Amygdala (tissue), 56 donors: ENCODE data around the gene HTT.
A peak's percentile ranks its signal among the peaks of the same experiment; 100 is the strongest.
"Not testable (repeated sequence)": the region's sequence is repeated elsewhere in the genome, so short reads cannot be mapped to it uniquely, and the experiment has no call there.

Experiments used
- DNase-seq, 56 donors: peaks; one replicate each; lab custom pipeline; 2025; lab: John Stamatoyannopoulos, UW

HTT gene

GRCh38 chr4:3158841-3159240 lies 84.4 kb downstream of the HTT start:
- no peak for DNase-seq

GRCh38 chr4:3160438-3160837 lies 86.0 kb downstream of the HTT start:
- no peak for DNase-seq

DNA sequence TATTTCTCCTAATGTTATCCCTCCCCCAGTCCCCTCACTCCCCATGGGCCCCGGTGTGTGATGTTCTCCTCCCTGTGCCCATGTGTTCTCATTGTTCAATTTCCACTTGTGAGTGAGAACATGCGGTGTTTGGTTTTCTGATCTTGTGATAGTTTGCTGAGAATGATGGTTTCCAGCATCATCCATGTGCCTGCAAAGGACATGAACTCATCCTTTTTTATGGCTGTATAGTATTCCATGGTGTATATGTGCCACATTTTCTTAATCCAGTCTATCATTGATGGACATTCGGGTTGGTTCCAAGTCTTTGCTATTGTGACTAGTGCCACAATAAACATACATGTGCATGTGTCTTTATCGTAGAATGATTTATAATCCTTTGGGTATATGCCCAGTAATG lies 86.6 kb downstream of the HTT start:
- DNase-seq, result not testable (repeated sequence)

DNA sequence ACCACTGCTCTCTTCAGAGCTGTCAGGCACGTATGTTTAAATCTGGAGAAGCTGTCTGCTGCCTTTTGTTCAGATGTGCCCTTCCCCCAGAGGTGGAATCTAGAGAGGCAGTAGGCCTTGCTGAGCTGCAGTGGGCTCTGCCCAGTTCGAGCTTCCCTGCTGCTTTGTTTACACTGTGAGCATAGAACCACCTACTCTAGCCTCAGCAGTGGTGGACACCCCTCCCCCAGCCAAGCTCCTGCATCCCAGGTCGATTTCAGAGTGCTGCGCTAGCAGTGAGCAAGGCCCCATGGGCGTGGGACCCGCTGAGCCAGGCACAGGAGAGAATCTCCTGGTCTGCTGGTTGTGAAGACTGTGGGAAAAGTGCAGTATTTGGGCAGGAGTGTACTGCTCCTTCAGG lies 92.0 kb downstream of the HTT start:
- DNase-seq, result not testable (repeated sequence)

- DNase-seq, result no peak
Observed at GRCh38 chr4:3168029-3168428, 93.5 kb downstream of the HTT start.

DNA sequence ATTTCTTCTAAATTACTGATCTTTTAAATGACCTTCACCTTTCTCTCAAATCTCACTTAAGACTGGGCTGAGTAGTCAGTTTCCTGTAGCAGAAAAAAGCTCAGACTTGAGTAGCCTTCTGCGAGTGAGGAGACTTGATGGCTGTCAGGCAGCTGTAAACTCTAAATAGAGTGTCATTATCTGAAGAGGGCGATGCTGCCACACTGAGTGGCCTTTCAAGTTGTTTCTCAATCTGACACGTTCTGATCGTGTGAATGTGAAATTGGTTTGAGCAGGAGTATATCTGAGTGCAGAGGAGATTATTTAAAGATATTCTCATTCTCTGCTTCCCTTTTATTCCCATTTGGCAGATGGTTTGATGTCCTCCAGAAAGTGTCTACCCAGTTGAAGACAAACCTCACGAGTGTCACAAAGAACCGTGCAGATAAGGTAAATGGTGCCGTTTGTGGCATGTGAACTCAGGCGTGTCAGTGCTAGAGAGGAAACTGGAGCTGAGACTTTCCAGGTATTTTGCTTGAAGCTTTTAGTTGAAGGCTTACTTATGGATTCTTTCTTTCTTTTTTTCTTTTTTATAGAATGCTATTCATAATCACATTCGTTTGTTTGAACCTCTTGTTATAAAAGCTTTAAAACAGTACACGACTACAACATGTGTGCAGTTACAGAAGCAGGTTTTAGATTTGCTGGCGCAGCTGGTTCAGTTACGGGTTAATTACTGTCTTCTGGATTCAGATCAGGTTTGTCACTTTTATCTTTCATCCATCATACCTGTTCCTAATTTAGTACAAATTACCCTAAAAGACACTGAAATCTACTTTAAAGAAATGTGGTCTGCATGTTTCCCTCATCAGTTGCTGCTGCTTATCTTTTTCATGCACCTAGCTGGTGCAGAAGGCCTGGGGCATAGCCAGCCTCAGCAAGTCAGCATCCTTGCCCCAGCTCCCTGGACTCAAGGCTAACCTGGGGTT lies 100.2 kb downstream of the HTT start:
- no peak for DNase-seq

DNA sequence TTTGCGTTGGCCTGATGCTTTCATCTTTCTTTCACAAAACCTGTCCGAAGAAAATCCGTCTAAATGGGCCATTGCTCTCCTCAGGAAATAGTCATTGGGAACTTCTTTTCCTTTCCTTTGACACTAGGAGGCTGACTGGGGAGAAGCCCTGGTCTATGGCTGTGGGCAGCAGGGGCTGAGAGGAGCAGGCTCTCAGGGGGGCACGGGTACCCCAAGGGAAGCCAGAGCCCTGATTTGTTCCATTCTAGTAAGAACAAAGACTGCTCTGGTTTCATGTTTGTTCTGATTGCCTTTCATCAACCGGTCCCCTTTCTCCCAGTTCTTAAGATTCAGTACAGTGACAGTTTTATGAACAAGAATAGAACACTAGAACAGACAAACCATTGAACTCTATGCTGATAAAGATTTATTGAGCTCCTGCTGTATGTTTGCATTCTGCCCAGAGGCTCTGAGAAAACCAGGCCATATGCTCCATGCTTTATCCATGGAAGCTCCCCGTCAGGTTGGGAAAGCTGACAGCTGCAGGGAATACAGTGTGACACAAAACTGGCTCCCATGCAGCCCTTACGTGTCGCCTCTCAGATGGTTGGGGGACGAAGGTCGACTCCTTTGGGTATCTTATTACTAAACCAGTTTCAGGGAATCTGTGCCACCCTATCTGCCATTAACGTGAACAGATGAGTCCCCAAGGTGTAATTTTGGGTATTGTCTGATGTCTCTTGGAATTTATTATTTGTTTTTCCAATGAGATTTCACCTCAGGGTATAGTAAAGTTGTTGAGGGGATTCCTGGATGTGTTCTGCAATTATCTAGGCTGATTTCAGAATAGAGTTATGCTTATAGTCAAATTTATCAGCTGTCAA lies 102.1 kb downstream of the HTT start:
- DNase-seq, result no peak

DNA sequence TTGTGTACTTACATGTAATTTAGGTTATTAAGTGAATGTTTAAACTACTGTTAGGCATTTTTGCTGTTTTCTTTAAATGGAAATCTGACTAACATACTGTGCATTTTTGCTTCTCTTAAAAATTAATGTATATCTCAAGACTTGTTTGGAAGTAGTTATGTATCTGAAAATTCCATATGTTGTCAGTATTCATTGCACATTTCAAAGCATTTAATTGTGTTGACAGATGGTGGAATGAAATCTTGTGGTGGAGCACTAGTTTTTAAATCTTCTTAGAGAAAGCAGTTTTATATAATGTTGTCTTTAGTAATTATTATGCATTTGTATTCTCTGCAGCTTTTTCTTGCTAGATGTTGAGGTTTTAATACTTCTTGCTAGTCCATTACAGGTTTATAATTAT lies 102.9 kb downstream of the HTT start:
- no peak for DNase-seq

DNA sequence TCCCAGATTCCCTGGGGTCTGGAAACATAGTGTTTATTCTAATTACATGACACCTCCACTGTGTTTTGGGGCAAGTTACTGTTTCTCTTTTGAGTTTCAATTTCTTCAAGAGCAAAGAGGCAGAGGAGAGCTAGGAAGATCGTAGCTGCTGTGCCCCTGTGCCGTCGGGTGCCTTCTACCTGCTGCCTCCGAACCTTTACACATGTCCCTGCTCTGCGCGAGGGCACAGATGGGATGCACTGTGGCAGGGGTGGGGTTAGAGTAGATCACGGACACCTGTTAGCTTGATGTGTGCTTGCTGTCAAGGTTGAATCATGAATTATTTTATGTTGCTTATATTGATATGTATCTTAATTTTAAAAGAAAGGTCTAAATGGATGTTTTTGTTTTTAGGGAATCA lies 103.4 kb downstream of the HTT start:
- no peak for DNase-seq

- no peak for DNase-seq
Observed at GRCh38 chr4:3178351-3178750, 103.9 kb downstream of the HTT start.

GRCh38 chr4:3179126-3179706 lies 104.7 kb downstream of the HTT start:
- no peak for DNase-seq

DNA sequence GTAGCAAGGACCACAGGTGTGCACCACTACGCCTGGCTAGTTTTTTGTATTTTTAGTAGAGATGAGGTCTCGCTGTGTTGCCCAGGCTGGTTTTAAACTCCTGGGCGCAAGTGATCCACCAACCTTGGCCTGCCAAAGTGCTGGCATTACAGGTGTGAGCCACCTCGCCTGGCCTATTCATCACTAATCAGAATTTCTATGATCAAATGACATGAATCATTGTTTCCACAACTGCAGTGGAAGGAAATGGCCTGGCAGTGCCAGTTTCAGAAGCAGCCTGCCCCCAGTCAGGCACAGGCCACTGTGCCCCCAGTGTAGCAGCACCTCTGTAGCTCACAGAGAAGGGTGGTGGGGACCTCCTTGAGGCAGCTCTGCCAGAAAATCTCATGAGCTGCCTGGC lies 108.5 kb downstream of the HTT start:
- no peak for DNase-seq

DNA sequence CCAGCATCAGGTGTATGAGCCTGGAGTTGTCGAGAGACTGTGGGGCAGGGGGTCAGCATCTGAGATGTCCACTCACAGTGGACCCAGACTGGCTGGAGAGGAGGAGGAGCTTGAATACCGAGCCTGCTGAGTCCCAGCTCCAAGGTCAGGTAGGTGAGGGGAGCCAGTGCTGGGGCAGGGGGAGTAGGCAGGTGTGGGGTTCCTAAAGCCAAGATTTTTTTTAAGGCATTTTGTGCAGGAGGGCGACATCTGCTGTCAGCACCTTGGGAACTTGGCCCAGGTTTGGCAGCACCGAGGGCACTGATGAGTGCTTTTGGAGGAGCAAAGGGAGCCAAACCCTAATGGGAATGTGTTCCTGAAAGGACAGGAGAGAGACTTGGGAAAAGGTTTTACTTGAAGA lies 110.2 kb downstream of the HTT start:
- no peak for DNase-seq

DNA sequence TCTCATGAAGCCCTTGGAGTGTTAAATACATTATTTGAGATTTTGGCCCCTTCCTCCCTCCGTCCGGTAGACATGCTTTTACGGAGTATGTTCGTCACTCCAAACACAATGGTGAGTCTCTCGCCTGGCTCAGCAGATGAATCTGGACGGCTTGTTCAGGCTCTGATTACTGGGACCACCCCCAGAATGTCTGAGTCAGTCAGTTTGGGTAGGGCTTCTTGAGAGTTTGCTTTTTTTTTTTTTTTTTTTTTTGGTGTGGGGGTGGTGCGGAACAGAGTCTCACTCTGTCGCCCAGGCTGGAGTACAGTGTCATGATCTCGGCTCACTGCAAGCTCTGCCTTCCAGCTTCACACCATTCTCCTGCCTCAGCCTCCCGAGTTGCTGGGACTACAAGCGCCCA lies 112.1 kb downstream of the HTT start:
- DNase-seq, result peak in 1 of 56 donors; percentile 17

DNA sequence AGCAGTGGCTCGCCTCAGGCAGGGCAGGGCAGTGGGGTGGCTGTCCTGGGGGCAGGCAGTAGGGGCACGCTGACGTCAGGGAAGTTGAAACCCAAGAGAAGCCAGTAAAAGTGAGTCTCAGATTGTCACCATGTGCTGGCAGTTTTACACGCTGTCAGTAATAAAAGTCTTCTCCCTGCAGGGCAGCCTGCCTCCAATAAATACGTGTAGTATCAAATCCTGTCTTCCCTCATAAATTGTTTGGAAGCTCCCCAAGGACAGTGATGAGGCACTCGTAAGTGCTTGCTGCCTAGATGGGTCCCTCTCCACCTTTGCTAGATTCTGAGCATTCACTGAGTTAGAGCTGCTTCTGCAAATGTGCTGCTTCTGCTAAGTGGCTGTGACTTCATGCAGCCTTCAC lies 113.6 kb downstream of the HTT start:
- DNase-seq, result no peak

- no peak for DNase-seq
Observed at GRCh38 chr4:3189459-3189858, 115.0 kb downstream of the HTT start.

- no peak for DNase-seq
Observed at GRCh38 chr4:3190549-3190948, 116.1 kb downstream of the HTT start.

DNA sequence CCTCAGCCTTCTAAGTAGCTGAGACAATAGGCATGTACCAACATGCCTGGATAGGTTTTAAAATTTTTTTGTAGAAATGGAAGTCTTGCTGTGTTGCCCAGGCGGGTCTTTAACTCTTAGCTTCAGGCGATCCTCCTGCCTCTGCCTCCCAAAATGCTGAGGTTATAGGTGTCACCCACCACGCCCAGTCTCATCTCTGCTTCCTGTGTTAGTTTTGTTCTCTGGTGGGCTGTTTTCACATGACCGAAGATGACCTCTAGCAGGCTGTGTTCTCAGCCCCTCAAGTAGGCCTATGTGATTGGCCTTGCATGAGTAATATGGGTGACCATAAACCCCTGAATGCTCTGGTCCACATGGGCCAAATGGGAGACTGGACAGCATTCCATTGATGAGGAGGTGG lies 117.7 kb downstream of the HTT start:
- DNase-seq, result no peak

DNA sequence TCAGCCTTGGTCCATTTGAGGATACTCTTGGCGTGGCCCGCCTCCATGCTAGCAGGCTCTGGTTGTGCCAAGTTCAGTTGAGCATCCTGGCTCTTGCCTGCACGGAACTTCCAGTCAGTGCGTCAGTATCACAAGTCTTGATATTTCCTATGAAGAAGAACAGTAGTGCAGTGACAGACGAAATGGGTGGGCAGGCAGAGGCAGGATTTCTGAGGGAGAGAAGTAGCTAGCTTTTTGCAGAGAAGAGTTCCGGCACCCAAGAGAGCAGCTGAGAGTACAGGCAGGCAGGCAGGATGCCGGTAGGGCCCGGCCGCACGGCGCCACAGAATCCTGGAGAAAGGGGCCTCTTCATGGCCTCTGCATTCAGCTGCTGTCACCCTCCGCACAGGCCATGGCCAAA lies 118.3 kb downstream of the HTT start:
- DNase-seq, result no peak

DNA sequence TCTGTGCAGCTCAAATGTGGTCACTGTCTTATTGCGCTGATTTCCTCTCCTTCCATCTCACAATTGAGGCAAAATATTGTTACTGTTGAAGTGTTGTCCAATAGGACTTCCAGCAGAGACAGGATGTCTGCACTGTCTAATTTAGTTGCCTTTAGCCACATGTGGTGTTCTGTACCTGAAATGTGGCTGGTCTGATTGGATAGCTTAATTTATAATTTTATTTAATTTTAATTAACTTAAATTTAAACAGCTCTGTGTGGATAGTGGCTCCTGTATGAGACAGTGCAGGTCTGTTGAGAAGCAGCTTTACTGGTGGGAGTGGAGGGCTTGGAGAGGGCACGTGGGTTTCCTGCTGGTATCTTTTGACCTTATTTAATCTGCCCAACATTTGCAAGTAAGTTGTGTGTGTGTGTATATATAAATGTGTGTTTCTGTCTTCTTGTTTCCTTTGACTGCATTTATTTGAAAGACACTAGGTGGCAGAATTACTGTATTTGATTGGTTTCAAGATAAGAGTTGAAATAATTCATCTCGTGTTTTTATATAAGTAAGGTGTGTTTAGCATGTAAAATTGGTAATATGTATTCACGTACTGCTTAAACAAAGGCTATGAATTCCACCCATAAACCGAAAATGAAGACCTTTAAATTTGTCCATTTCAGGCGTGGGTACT lies 119.2 kb downstream of the HTT start:
- DNase-seq, result no peak
